ENCODE measurements around the gene TCEANC2. TPM values are rescaled to one million over a fixed set of nuclear protein-coding genes. Genes with fewer than 3 reads are reported as not detected.

Gene TCEANC2
- total RNA-seq, 4 donors from 2014 or later = 1.5 to 7.3 (median 3.2) TPM

GRCh38 chr1:54121482-54122134 lies 68.2 kb downstream of the TCEANC2 start:
- Histone ChIP-seq H3K4me1 (no peaks in the 10 kb centered on the region), H3K4me3 (peak overlapping the region in 1 of 2 donors; percentile 3), H3K27me3 (no peaks in the 10 kb centered on the region), H3K9me3 (no peaks in the 10 kb centered on the region), H3K36me3 (no peaks in the 10 kb centered on the region), H3K27ac (peak overlapping the region; percentile 8 to 22)
- TF ChIP-seq CTCF (IDR thresholded peaks at IDR 0.05) (peak; percentile 86 to 89 (median 88)), POLR2A (IDR thresholded peaks at IDR 0.05) (no peak)
- DNase-seq = peak; percentile 83 to 89
- intact Hi-C loops (cut with DNase I; ENCODE audit: low total_unique reads) = loop anchor here (5.0 to 10.0 kb wide), 2 partner anchors 143 to 371 kb away; no protein-coding TSS in a partner anchor

- H3K36me3 ChIP-seq = no peaks in the 10 kb centered on the region
- H3K9me3 ChIP-seq = no peaks in the 10 kb centered on the region
- intact Hi-C loops (cut with DNase I; ENCODE audit: low total_unique reads) = loop anchor here (5.0 to 10.0 kb wide), 2 partner anchors 143 to 370 kb away; no protein-coding TSS in a partner anchor
- no peaks in the 10 kb centered on the region for H3K4me1 ChIP-seq
- no peak overlapping the region for H3K4me3 ChIP-seq
- no peak for TF ChIP-seq CTCF (IDR thresholded peaks at IDR 0.05)
- TF ChIP-seq POLR2A (IDR thresholded peaks at IDR 0.05) = no peak
- H3K27me3 ChIP-seq = no peaks in the 10 kb centered on the region
- peak overlapping the region in 1 of 2 donors; percentile 2 for H3K27ac ChIP-seq
- no peak for DNase-seq
Measured at GRCh38 chr1:54122135-54122751, 68.8 kb downstream of the TCEANC2 start.

- DNase-seq = no peak
- intact Hi-C loops (cut with DNase I; ENCODE audit: low total_unique reads) = loop anchor here (5.0 to 10.0 kb wide), 2 partner anchors 142 to 369 kb away; no protein-coding TSS in a partner anchor
- H3K4me3 ChIP-seq = no peak overlapping the region
- H3K36me3 ChIP-seq = no peaks in the 10 kb centered on the region
- TF ChIP-seq CTCF (IDR thresholded peaks at IDR 0.05) (no peak), POLR2A (IDR thresholded peaks at IDR 0.05) (no peak)
- no peaks in the 10 kb centered on the region for H3K9me3 ChIP-seq
- no peaks in the 10 kb centered on the region for H3K4me1 ChIP-seq
- H3K27ac ChIP-seq = no peak overlapping the region
- H3K27me3 ChIP-seq = no peaks in the 10 kb centered on the region
Measured at GRCh38 chr1:54122992-54123391, 69.6 kb downstream of the TCEANC2 start.

- H3K27ac ChIP-seq = no peak overlapping the region
- no peaks in the 10 kb centered on the region for H3K9me3 ChIP-seq
- no peaks in the 10 kb centered on the region for H3K36me3 ChIP-seq
- no peaks in the 10 kb centered on the region for H3K4me1 ChIP-seq
- intact Hi-C loops (cut with DNase I; ENCODE audit: low total_unique reads) = loop anchor here (5.0 to 10.0 kb wide), 2 partner anchors 140 to 368 kb away; no protein-coding TSS in a partner anchor
- no peak overlapping the region for H3K4me3 ChIP-seq
- no peaks in the 10 kb centered on the region for H3K27me3 ChIP-seq
- TF ChIP-seq CTCF (IDR thresholded peaks at IDR 0.05) (no peak), POLR2A (IDR thresholded peaks at IDR 0.05) (no peak)
- no peak for DNase-seq
Measured at GRCh38 chr1:54124472-54124871, 71.1 kb downstream of the TCEANC2 start.

GRCh38 chr1:54124906-54125305 lies 71.5 kb downstream of the TCEANC2 start:
- no peak overlapping the region for H3K27ac ChIP-seq
- H3K36me3 ChIP-seq = no peaks in the 10 kb centered on the region
- no peaks in the 10 kb centered on the region for H3K9me3 ChIP-seq
- no peak for DNase-seq
- no peak overlapping the region for H3K4me3 ChIP-seq
- TF ChIP-seq CTCF (IDR thresholded peaks at IDR 0.05) (no peak), POLR2A (IDR thresholded peaks at IDR 0.05) (no peak)
- no peaks in the 10 kb centered on the region for H3K27me3 ChIP-seq
- H3K4me1 ChIP-seq = no peaks in the 10 kb centered on the region
- intact Hi-C loops (cut with DNase I; ENCODE audit: low total_unique reads) = loop anchor here (5.0 to 10.0 kb wide), 2 partner anchors 140 to 367 kb away; no protein-coding TSS in a partner anchor

Data from uterus (tissue), 4 donors.